Measurements from ENCODE around the gene RNF123.

RNF123 gene

GRCh38 chr3:49757197-49757596 is 67.8 kb downstream of the RNF123 start:
- no peak for DNase-seq

DNA sequence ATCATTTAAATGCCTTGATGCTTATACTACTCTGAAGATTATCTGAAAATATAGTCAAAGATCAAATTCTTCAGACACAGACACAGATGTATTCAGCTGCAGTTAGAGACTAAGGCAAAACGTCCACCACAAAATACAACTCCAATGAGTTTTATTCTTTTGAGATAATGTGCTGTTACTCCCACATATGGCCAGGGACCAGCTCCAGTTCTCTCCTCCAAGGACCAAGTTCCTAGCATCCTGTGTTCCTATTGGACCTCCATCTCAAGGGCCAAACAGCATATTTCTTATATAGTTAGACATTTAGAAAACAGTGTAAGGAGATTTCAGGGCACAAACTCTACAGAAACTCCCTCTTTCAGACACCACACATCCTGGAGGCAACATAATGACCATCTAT is 69.9 kb downstream of the RNF123 start:
- DNase-seq: no peak

DNA sequence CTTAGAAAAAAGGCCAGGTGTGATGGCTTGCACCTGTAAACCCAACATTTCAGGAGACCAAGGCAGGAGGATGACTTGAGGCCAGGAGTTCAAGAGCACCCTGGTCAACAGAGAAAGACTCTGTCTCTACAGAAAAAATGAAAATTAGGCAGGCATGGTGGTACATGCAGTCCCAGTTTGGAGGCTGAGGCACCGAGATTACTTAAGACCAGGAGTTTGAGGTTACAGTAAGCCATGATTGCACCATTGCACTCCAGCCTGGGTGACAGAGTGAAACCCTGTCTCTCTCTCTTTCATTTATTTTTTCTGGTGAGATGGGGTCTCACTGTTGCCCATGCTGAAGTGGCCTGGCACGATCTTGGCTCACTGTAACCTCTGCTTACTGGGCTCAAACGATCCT is 72.3 kb downstream of the RNF123 start:
- DNase-seq: no peak

- no peak for DNase-seq
These were observed 74.6 kb downstream of the RNF123 start for GRCh38 chr3:49763981-49764380.

DNA sequence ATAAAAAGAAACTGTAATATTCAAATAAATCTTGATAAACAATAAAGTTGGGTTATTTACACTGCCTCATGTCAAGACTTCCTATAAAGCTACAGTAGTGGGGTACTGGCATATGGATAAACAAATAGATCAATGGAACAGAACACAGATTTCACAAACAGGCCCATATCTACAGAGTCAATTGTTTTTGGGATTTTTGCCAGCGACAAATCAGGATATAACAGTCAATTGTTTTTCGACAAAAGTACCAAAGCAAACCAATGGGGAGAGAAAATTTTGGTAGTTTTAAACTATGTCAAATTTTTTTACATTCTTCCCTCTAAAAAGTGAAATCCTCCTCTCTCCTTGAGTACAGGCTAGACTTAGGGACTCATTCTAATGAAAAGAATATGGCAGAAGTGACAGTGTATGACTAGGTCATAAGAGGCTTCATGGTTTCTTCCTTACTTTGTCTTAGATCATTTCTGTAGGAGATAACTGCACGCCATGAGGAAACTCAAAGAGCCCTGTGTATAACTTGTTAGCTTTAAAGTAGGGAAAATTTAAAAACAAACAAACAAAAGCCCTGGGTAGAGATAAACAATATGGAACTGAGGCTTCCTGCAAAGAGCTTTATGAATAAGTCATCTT is 80.0 kb downstream of the RNF123 start:
- no peak for DNase-seq

GRCh38 chr3:49769926-49770325 is 80.6 kb downstream of the RNF123 start:
- no peak for DNase-seq
